Measurements from ENCODE around the gene ADAMTS3.
"Not testable (repeated sequence)": the region's sequence is repeated elsewhere in the genome, so short reads cannot be mapped to it uniquely, and the experiment has no call there.

Gene ADAMTS3

DNA sequence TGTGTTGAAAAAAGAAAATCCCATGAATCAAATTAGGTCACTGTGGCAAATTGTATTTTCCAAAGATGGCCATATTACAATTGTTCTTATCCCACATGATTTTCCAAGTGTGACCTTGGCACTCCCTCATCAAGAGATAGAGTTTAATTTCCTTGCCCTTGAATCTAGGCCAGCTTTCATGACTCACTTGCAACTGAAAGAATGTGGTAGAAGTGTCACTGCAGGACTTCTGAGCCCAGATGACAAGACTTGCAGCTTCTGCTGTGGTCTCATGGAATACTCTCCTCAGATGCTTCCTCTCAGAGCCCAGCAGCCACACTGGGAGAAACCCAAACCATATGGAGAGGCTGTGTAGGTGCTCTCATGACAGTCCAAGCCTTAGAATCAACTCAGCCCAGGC, 139.0 kb downstream of the ADAMTS3 start:
- no peaks in the 10 kb centered on the region for H3K36me3 ChIP-seq (ENCODE audit: control insufficient read depth, insufficient read depth, low read length)
- no peak overlapping the region for H3K9ac ChIP-seq (ENCODE audit: low read depth, low read length)
- no peaks in the 10 kb centered on the region for H3K9me3 ChIP-seq (ENCODE audit: control insufficient read depth, insufficient read depth, low read length)
- H3K4me1 ChIP-seq (ENCODE audit: control insufficient read depth, insufficient read depth, low read length), result no peaks in the 10 kb centered on the region
- H3K4me3 ChIP-seq (ENCODE audit: low read depth, low read length), result no peak overlapping the region
- no peaks in the 10 kb centered on the region for H3K27me3 ChIP-seq (ENCODE audit: control insufficient read depth, insufficient read depth, low read length)

DNA sequence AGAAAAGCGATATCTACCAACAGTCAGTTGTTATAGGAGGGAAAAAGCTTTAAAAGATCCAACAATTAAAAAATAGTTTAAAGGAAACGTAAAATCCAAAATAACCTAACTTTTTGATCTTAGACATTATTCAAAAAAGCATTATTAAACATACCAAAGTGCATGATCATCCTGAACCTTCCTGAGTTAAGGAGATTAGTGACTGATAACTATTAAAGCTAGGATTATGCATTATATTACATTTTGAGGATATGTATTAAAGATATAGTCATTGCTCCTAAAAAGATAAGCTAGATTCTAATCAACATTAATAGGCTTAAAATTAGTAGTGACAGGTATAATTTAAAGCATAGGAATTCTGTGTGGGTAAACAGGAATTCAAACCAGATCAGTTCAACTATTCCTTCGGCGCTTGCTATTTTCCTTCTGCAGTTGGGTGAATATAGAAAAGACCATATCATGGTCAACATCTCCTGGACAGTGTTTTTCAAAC, 139.6 kb downstream of the ADAMTS3 start:
- H3K4me3 ChIP-seq (ENCODE audit: low read depth, low read length), result no peak overlapping the region
- no peak overlapping the region for H3K9ac ChIP-seq (ENCODE audit: low read depth, low read length)

DNA sequence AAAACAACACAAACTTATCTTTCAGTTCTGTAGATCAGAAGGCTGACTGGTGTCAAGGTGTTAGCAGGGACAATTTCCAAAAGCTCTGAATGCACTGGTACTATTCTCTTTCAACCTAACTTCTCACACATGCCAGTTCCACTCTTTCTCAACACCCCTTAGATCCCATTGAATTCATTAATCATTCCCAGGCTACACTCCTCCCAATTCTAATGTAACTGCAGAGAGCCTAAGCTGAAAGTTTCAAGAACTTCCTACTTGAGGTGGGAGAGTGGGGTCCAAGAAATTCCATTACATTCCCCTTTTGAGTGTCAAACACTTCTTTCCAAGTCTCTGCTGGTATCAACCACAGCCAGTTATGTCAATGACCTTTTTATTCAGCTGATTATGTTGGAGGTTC, 142.0 kb downstream of the ADAMTS3 start:
- Histone ChIP-seq H3K9ac (ENCODE audit: low read depth, low read length) (no peak overlapping the region), H3K4me1 (ENCODE audit: control insufficient read depth, insufficient read depth, low read length) (no peaks in the 10 kb centered on the region), H3K36me3 (ENCODE audit: control insufficient read depth, insufficient read depth, low read length) (no peaks in the 10 kb centered on the region), H3K4me3 (ENCODE audit: low read depth, low read length) (no peak overlapping the region), H3K27me3 (ENCODE audit: control insufficient read depth, insufficient read depth, low read length) (no peaks in the 10 kb centered on the region), H3K9me3 (ENCODE audit: control insufficient read depth, insufficient read depth, low read length) (no peaks in the 10 kb centered on the region)

More for the DNA sequence above, 139.6 kb downstream of the ADAMTS3 start:
- Histone ChIP-seq H3K36me3 (ENCODE audit: control insufficient read depth, insufficient read depth, low read length) (no peaks in the 10 kb centered on the region), H3K9me3 (ENCODE audit: control insufficient read depth, insufficient read depth, low read length) (no peaks in the 10 kb centered on the region), H3K27me3 (ENCODE audit: control insufficient read depth, insufficient read depth, low read length) (no peaks in the 10 kb centered on the region), H3K4me1 (ENCODE audit: control insufficient read depth, insufficient read depth, low read length) (no peaks in the 10 kb centered on the region)

DNA sequence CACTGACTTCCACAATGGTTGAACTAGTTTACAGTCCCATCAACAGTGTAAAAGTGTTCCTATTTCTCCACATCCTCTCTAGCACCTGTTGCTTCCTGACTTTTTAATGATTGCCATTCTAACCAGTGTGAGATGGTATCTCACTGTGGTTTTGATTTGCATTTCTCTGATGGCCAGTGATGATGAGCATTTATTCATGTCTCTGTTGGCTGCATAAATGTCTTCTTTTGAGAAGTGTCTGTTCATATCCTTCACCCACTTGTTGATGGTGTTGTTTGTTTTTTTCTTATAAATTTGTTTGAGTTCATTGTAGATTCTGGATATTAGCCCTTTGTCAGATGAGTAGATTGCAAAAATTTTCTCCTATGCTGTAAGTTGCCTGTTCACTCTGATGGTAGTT, 143.1 kb downstream of the ADAMTS3 start:
- H3K9ac ChIP-seq (ENCODE audit: low read depth, low read length); H3K27me3 ChIP-seq (ENCODE audit: control insufficient read depth, insufficient read depth, low read length); H3K4me1 ChIP-seq (ENCODE audit: control insufficient read depth, insufficient read depth, low read length); H3K36me3 ChIP-seq (ENCODE audit: control insufficient read depth, insufficient read depth, low read length); H3K4me3 ChIP-seq (ENCODE audit: low read depth, low read length); H3K9me3 ChIP-seq (ENCODE audit: control insufficient read depth, insufficient read depth, low read length): not testable (repeated sequence)

DNA sequence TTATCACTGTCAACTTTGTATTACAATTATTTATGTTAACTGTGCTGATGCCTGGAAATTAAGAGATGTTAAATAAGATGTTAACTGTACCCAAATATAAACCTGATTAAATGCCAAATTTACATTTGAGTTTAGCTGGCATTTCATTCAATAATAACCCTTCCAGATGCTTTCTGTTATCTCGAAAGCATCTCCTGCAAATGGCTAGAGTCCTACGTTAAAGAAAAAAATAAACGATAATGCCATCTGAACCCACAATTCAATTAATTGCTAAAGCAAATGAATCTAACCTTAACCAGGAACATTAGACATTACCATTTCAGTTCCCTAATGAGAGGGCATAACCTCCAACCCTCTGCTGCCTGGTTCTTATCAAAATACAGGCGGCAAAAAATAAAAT, 145.0 kb downstream of the ADAMTS3 start:
- H3K4me1 ChIP-seq (ENCODE audit: control insufficient read depth, insufficient read depth, low read length), result no peaks in the 10 kb centered on the region
- H3K36me3 ChIP-seq (ENCODE audit: control insufficient read depth, insufficient read depth, low read length), result no peaks in the 10 kb centered on the region
- H3K4me3 ChIP-seq (ENCODE audit: low read depth, low read length), result no peak overlapping the region
- no peaks in the 10 kb centered on the region for H3K27me3 ChIP-seq (ENCODE audit: control insufficient read depth, insufficient read depth, low read length)
- no peaks in the 10 kb centered on the region for H3K9me3 ChIP-seq (ENCODE audit: control insufficient read depth, insufficient read depth, low read length)
- no peak overlapping the region for H3K9ac ChIP-seq (ENCODE audit: low read depth, low read length)

DNA sequence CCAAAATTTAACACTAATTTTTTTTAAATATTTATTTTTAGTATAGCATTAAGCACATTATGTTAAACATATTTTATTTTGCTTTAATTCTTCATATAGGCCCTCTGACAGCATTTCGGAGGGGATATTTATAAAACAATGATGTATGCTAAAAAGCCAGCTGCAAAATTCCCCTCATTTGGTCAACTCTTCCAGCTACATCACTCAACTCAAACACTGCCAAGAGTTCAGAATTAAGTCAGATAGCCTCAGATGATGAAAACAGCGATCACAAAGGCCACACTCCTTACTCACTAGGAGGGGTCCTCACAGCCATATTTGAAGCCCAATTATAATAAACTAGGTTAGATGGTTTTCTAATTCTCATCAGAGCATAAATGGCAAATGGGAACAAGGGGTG, 146.6 kb downstream of the ADAMTS3 start:
- Histone ChIP-seq H3K27me3 (ENCODE audit: control insufficient read depth, insufficient read depth, low read length) (no peaks in the 10 kb centered on the region), H3K4me3 (ENCODE audit: low read depth, low read length) (no peak overlapping the region), H3K36me3 (ENCODE audit: control insufficient read depth, insufficient read depth, low read length) (no peaks in the 10 kb centered on the region), H3K9me3 (ENCODE audit: control insufficient read depth, insufficient read depth, low read length) (no peaks in the 10 kb centered on the region), H3K4me1 (ENCODE audit: control insufficient read depth, insufficient read depth, low read length) (no peaks in the 10 kb centered on the region), H3K9ac (ENCODE audit: low read depth, low read length) (no peak overlapping the region)

DNA sequence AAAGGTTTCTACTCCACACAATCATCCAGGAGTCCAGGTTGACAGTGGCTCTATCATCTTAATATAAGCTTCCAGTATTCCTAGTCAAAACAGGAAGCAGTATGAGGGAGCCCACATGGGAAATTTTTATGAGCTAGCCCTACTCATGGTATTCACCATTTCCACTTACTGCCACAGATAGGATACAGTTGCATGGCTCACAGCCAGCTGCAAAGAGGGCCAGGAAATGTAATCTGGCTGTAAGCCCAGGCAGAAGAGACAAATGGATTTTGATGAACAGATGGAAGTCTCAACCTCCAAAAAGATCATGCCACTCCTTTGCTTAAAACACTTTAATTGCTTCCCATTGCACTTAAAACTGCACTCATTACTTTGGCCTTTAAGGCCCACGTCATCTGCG, 150.6 kb downstream of the ADAMTS3 start:
- Histone ChIP-seq H3K9ac (ENCODE audit: low read depth, low read length) (no peak overlapping the region), H3K36me3 (ENCODE audit: control insufficient read depth, insufficient read depth, low read length) (no peaks in the 10 kb centered on the region), H3K9me3 (ENCODE audit: control insufficient read depth, insufficient read depth, low read length) (no peaks in the 10 kb centered on the region)

DNA sequence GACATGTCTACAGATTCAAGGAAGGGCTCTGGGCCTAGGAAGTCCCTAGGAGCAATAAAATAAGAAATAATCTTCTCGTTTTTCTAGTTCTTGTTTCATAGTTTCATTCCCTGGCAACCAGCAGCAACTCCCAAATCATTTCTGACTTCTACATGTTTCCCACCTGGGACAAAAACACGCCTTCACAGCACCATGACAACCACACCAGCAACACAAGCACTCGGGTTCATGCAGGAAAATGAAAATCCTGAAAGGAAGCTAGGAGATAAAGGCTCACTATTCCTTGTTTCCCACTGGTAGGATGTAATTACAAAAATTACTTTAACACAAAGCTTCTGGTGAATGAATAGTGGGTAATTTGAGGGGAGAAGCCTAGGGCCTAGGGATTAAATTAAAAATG, 158.9 kb downstream of the ADAMTS3 start:
- H3K27me3 ChIP-seq (ENCODE audit: control insufficient read depth, insufficient read depth, low read length), result no peaks in the 10 kb centered on the region
- no peaks in the 10 kb centered on the region for H3K9me3 ChIP-seq (ENCODE audit: control insufficient read depth, insufficient read depth, low read length)
- H3K4me1 ChIP-seq (ENCODE audit: control insufficient read depth, insufficient read depth, low read length), result no peaks in the 10 kb centered on the region
- no peak overlapping the region for H3K9ac ChIP-seq (ENCODE audit: low read depth, low read length)
- no peak overlapping the region for H3K4me3 ChIP-seq (ENCODE audit: low read depth, low read length)
- H3K36me3 ChIP-seq (ENCODE audit: control insufficient read depth, insufficient read depth, low read length), result no peaks in the 10 kb centered on the region

More for the DNA sequence above, 150.6 kb downstream of the ADAMTS3 start:
- H3K27me3 ChIP-seq (ENCODE audit: control insufficient read depth, insufficient read depth, low read length), result no peaks in the 10 kb centered on the region
- H3K4me1 ChIP-seq (ENCODE audit: control insufficient read depth, insufficient read depth, low read length), result no peaks in the 10 kb centered on the region
- no peak overlapping the region for H3K4me3 ChIP-seq (ENCODE audit: low read depth, low read length)

DNA sequence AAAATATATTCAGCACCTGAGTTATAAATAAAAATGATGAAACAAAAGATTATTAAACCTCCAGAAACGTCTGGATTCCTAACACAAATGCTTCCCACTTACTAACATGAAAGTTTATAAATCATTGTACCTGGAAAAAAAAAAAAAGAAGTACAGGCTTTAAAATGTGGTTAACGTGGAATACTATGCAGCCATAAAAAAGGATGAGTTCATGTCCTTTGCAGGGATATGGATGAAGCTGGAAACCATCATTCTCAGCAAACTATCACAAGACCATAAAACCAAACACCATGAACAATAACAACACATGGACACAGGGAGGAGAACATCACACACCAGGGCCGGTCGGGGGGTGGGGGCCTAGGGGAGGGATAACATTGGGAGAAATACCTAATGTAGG, 160.5 kb downstream of the ADAMTS3 start:
- no peaks in the 10 kb centered on the region for H3K9me3 ChIP-seq (ENCODE audit: control insufficient read depth, insufficient read depth, low read length)
- no peaks in the 10 kb centered on the region for H3K27me3 ChIP-seq (ENCODE audit: control insufficient read depth, insufficient read depth, low read length)
- no peak overlapping the region for H3K9ac ChIP-seq (ENCODE audit: low read depth, low read length)

DNA sequence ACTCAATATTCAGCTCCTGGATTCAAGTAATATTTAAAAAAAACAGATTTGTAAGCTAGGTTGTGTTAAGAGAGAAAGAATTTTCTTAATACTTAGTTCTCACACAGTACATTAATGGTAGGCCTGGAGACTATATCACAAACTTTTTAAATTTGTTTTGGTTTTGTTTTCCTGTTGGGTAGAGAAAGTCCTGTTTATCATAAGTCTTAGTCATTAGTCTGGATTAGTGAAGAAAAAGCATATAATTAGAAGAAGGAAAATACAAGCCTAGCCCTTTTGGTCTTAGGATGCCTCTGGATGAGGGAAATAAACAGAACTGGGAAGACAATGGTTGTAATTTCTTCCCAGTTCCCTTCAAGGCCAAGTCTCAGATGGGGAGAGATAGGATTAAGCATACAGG, 163.6 kb downstream of the ADAMTS3 start:
- no peaks in the 10 kb centered on the region for H3K4me1 ChIP-seq (ENCODE audit: control insufficient read depth, insufficient read depth, low read length)
- H3K4me3 ChIP-seq (ENCODE audit: low read depth, low read length), result no peak overlapping the region

More for the DNA sequence above, 160.5 kb downstream of the ADAMTS3 start:
- H3K36me3 ChIP-seq (ENCODE audit: control insufficient read depth, insufficient read depth, low read length), result no peaks in the 10 kb centered on the region
- no peak overlapping the region for H3K4me3 ChIP-seq (ENCODE audit: low read depth, low read length)
- no peaks in the 10 kb centered on the region for H3K4me1 ChIP-seq (ENCODE audit: control insufficient read depth, insufficient read depth, low read length)

DNA sequence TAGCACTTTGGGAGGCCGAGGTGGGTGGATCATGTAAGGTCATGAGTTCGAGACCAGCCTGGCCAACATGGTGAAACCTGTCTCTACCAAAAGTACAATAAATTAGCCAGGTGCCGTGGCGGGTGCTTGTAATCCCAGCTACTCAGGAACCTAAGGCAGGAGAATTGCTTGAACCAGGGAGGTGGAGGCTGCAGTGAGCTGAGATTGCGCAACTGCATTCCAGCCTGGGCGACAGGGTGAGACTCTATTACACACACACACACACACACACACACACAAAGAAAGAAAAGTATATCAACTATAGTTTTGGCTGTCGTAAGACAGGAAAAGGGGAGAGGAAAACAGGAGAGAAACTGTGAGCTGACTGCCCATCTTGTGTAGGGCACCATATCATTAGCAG, 171.7 kb downstream of the ADAMTS3 start:
- H3K9me3 ChIP-seq (ENCODE audit: control insufficient read depth, insufficient read depth, low read length), result no peaks in the 10 kb centered on the region
- H3K27me3 ChIP-seq (ENCODE audit: control insufficient read depth, insufficient read depth, low read length), result no peaks in the 10 kb centered on the region
- H3K4me3 ChIP-seq (ENCODE audit: low read depth, low read length), result no peak overlapping the region
- no peaks in the 10 kb centered on the region for H3K4me1 ChIP-seq (ENCODE audit: control insufficient read depth, insufficient read depth, low read length)
- no peaks in the 10 kb centered on the region for H3K36me3 ChIP-seq (ENCODE audit: control insufficient read depth, insufficient read depth, low read length)
- no peak overlapping the region for H3K9ac ChIP-seq (ENCODE audit: low read depth, low read length)

More for the DNA sequence above, 163.6 kb downstream of the ADAMTS3 start:
- no peaks in the 10 kb centered on the region for H3K9me3 ChIP-seq (ENCODE audit: control insufficient read depth, insufficient read depth, low read length)
- no peaks in the 10 kb centered on the region for H3K27me3 ChIP-seq (ENCODE audit: control insufficient read depth, insufficient read depth, low read length)
- no peaks in the 10 kb centered on the region for H3K36me3 ChIP-seq (ENCODE audit: control insufficient read depth, insufficient read depth, low read length)
- H3K9ac ChIP-seq (ENCODE audit: low read depth, low read length), result no peak overlapping the region

DNA sequence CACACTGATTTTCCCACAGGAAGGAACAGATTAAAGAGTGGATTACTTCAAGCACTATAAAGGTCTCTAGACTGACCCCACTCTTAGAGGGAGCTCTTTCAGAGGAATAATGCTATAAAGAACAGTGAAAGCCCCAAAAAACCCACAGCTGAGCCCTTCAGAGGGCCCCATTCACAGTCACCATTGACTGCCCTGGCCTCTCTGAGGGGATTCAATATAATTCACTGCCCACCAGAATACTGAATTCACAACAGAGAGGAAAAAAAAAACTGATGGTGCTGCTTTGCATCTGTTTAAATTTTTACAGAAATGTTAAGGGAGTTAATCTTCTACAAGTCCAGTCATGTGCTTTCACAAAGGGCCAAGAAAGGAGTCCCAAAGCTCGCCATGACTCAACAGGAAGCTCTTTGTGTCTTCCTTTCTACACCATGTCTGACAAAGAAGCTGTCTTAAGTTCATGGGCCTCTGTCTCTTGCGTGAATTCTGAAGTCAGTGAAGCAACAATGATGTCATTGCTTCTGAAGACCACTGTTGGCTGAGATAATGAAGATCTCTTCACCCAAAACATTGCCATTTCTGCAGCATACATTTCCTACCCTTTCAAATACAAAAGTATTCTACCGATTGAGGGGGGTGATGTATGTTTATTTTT, 174.9 kb downstream of the ADAMTS3 start:
- Histone ChIP-seq H3K27me3 (ENCODE audit: control insufficient read depth, insufficient read depth, low read length) (no peaks in the 10 kb centered on the region), H3K9me3 (ENCODE audit: control insufficient read depth, insufficient read depth, low read length) (no peaks in the 10 kb centered on the region), H3K9ac (ENCODE audit: low read depth, low read length) (no peak overlapping the region), H3K4me1 (ENCODE audit: control insufficient read depth, insufficient read depth, low read length) (no peaks in the 10 kb centered on the region), H3K36me3 (ENCODE audit: control insufficient read depth, insufficient read depth, low read length) (no peaks in the 10 kb centered on the region), H3K4me3 (ENCODE audit: low read depth, low read length) (no peak overlapping the region)
